Keratinocyte (primary cell): ENCODE data around the gene SUN5.

Experiments used
- CTCF ChIP-seq, 3 experiments: IDR thresholded peaks in 1 of 3; conservative IDR thresholded peaks in 1 of 3; optimal IDR thresholded peaks in 1 of 3; 2 replicates in 2 of 3; 3 replicates in 1 of 3; pipeline versions ENCODE3 to v1.5.1; 2011; ENCODE audit warnings: low read length in 3 of 3, mild to moderate bottlenecking in 3 of 3, moderate library complexity in 2 of 3, control low read depth in 1 of 3, inconsistent platforms in 1 of 3; ENCODE audit not compliant: insufficient read depth in 2 of 3; ENCODE audit errors: extremely low read depth in 1 of 3
- EZH2 ChIP-seq: IDR thresholded peaks from one replicate; pipeline ENCODE4 v1.6.1; 2012; ENCODE audit warnings: inconsistent platforms, mild to moderate bottlenecking, low read length, moderate library complexity

GRCh38 chr20:32934580-32934979 lies 69.7 kb downstream of the SUN5 start:
- TF ChIP-seq CTCF (optimal IDR thresholded peaks at IDR 0.05 in 1 of 3, IDR thresholded peaks at IDR 0.05 in 1 of 3, conservative IDR thresholded peaks at IDR 0.05 in 1 of 3; ENCODE audit: extremely low read depth in 1 of 3, insufficient read depth in 2 of 3, low read length in 3 of 3): no peak
- no peak for TF ChIP-seq EZH2
